22Rv1 (cell line): ENCODE measurements around the gene ABL1.
A peak's percentile ranks its signal among the peaks of the same experiment; 100 is the strongest.

Experiments used
- H3K27ac ChIP-seq: fragments of 450-650 bp; 2 replicates; pipeline ENCODE4 v1.5.1; 2017
- ZFX ChIP-seq: fragments of 450-650 bp; IDR thresholded peaks from 2 replicates; pipeline ENCODE4 v1.6.1; 2017; ENCODE audit warnings: antibody characterized with exemption, borderline replicate concordance
- TF ChIP-seq, protein P1 (sequence below): fragments of 450-650 bp; IDR thresholded peaks from 2 replicates; pipeline ENCODE4 v1.5.1; 2017; ENCODE audit warnings: mild to moderate bottlenecking

Gene ABL1

DNA sequence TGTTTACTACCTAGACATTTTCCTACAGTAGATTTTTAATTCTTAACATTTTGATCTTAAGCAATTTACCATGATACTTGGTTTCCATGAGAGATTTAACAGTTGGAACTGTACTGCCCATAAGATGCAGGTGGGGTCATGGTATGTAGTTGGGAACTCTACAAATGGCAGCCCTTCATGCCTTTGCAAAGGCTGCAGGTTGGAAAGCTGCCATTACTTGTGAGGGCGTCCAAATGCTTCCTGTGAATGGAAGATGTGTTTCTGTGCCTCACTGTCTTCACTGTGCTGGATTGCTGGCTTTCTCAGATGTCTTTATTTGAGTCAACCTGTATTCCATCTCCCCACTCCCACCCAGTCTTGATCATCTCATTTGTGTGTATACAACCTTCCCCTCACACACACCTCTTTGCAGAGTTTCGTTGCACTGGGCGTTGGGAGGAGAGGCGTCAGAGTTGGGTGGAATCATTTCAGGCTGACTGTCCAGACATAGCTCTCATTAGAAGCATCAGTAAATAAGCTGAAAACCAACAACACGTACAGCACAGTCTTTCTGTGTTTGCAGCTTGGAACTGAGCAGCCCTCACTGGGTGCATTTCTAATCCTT lies 14.8 kb upstream of the ABL1 start:
- TF ChIP-seq, protein P1, sequence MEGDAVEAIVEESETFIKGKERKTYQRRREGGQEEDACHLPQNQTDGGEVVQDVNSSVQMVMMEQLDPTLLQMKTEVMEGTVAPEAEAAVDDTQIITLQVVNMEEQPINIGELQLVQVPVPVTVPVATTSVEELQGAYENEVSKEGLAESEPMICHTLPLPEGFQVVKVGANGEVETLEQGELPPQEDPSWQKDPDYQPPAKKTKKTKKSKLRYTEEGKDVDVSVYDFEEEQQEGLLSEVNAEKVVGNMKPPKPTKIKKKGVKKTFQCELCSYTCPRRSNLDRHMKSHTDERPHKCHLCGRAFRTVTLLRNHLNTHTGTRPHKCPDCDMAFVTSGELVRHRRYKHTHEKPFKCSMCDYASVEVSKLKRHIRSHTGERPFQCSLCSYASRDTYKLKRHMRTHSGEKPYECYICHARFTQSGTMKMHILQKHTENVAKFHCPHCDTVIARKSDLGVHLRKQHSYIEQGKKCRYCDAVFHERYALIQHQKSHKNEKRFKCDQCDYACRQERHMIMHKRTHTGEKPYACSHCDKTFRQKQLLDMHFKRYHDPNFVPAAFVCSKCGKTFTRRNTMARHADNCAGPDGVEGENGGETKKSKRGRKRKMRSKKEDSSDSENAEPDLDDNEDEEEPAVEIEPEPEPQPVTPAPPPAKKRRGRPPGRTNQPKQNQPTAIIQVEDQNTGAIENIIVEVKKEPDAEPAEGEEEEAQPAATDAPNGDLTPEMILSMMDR: no peak
- TF ChIP-seq ZFX: no peak
- no peak overlapping the region for H3K27ac ChIP-seq

DNA sequence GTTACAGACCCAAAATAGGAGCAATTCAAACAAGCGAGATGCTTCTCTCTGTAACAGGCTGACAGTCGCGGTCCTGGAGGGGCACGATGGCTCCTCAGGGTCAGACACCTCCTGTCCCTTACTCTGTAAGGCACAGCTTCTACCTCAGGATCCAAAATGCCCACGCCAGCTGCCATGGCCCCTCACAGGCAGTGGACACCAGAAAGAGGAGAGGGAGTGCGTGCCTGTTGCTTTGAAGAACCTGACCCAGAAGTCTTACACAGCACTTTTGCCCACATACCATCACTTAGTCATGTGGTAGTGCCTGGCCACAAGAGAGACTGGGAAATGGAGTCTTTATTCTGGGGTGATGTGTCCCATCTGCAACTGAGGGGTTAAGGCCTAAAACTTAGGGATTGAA lies 11.6 kb upstream of the ABL1 start:
- no peak for TF ChIP-seq ZFX
- TF ChIP-seq, protein P1: no peak
- H3K27ac ChIP-seq: no peak overlapping the region

DNA sequence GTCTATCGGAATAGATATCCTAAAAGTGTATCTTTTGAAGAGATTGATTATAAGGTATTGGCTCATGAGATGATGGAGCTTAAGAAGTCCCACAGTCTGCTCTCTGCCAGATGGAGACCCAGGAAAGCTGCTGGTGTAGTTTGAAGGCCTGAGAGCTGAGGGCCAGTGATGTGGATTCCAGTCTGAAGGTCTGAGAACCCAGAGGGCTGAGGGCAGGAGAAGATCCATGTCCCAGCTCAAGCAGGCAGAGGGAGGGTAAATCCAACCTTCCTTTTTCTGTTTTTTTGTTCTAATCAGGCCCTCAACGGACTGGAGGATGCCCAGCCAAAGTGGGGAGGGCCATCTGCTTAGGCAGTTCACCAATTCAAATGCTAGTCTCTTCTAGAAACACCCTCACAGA lies 11.0 kb upstream of the ABL1 start:
- H3K27ac ChIP-seq: peak overlapping the region; percentile 31; the same call in 1 of the 2 replicates
- TF ChIP-seq, protein P1: no peak

DNA sequence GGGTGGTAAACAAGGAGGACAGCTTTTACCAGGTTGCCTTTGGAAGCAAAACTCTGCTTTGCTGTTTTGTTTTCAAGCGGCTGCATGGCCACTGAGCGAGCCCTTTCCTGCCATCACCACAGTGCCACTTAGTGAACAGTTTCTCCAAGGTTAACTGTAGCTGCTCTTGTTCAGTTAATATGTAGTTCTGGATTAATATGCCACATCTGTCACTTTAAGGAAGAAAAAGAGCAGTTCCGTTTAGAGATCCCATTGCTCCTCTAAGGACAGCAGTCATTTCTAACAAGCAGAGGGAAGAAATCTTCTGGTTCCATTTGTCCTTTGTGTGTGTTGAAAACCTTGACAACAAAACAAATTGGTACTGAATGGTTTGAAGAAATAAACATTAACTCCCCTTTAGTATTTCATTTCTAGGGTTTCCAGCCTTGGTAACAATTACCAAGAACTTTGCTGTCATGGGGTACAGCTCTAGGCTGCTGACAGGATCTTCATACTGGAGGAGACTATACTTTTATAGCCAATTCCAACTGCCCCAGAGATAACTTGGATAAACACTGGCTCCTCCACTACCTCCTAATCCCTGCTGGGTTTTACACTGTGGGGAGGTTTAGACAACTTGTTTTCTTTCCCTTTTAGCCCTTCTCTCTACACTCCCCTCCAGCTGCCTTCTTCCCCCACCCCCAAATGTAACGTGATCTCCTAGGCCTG lies 10.3 kb upstream of the ABL1 start:
- peak overlapping the region; percentile 31; the same call in 1 of the 2 replicates for H3K27ac ChIP-seq
- no peak for TF ChIP-seq ZFX
- TF ChIP-seq, protein P1: no peak

DNA sequence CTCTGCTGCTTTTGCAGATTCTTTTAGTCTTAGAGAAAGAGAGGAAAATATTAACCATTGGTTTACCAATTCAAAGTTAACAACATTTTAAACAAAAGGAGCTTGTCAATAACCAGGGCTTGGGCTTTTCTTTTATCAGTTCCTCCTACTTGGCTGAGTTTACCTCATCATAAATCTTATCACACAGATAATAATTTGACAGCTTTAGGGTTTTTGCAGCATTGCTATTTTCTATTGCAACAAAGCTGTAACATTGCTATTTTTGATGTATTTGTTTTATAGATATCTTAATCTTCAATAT lies 9.8 kb upstream of the ABL1 start:
- TF ChIP-seq ZFX: no peak
- TF ChIP-seq, protein P1: no peak
- peak overlapping the region; percentile 31; the same call in 1 of the 2 replicates for H3K27ac ChIP-seq

DNA sequence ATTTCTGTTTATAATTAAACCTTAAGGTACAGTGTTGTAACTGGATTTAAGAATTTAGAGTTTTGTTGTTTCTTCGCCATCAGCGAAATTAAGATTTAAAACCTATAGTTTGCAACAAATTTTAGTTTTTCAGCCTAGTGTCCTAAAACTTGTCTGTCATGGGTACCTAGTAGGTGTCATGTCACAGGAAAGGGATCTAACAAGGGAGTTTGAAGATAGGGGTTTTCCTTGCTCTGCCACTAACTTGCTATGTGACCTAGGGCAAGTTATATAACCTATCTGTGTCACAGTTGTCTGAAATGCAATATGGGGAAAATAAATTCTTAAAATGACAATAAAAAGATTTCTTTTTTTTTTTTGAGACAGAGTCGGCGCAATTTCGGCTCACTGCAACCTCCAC lies 9.2 kb upstream of the ABL1 start:
- TF ChIP-seq ZFX: no peak
- TF ChIP-seq, protein P1: no peak
- H3K27ac ChIP-seq: no peak overlapping the region; the same call in 1 of the 2 replicates

DNA sequence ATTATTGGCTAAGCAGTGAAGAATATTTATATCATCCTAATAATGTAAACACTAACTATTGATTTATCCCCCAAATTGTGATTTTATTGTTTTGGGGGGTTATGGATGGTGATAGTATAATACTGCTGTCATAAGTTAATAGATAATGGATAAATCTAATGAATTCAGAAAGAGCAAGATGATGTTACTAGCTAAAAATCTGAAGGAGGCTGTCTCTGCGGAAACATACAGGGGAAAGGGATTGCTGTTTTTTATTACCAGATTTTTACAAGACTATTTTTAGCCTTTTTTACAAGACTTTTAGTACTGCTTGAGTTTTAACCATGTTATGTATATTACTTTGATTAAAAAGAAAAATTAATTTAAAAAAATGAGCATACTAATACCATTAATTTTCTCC lies 5.3 kb upstream of the ABL1 start:
- no peak overlapping the region for H3K27ac ChIP-seq
- TF ChIP-seq, protein P1: no peak
- TF ChIP-seq ZFX: no peak
